ENCODE results near the gene ATG5.

GRCh38 chr6:106227612-106228507, 97.7 kb downstream of the ATG5 start:
- TF ChIP-seq POLR2A (IDR thresholded peaks at IDR 0.05; ENCODE audit: low read length) = no peak
- TF ChIP-seq GATA1 (IDR thresholded peaks at IDR 0.05; ENCODE audit: low read depth, low read length) = no peak
